ENCODE measurements around the gene NOB1. TPM values are rescaled to one million over a fixed set of nuclear protein-coding genes. Genes with fewer than 3 reads are reported as not detected.

The NOB1 gene
- total RNA-seq (2022; extraction: Qiagen RNA extraction) = 110 to 121 TPM (median 113 TPM) in 5 replicates

DNA sequence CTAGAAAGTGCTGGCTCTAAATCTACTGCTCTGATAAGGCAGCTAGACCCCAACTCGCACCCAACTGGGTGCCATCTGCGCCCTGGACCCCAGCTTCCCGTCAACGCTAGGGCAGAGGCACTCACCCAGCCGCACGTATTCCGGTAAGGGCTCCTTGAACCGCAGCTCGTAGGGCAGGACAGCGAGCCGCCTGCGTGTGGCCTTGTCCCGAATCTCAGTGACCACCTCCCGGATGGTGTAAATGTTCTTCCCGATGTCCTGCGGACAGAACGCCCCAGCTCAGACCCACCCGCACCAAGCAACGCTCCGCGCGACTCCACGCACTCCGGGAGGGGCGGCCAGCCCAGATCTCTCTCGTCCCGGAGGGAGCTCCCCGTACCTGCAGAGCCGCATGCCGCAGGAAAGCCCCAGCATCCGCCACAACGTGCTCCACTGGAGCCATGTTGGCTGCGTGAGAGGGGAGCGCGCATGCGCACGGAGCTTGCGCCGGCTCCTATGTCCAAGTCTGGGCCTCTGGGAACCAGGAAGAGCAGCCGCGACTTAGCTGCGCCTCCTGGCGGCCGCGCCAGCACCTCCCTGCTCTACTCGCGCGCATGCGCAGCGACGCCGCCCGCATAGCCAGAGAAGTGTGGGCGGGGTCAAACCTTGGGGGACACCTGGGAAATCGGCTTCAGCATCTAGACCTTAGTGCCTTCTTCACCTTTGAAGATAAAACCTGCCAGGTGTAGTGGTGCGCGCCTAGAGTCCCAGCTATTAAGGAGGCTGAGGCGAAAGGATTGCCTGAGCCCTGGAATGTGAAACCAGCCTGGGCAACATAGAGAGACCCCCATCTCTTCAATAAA lies at the start of gene NOB1:
Gene NOB1 (minus strand): TSS at position 458 of the 842 bp plus-strand sequence. CDS start 16 bp downstream, at position 442.

GRCh38 chr16:69761983-69762813 lies 7.5 kb upstream of the NOB1 start, which contains the start of gene WWP2:
Gene WWP2, plus strand, starts transcription at chr16:69762332. Its CDS starts 24,679 bp downstream, at chr16:69787011.

DNA sequence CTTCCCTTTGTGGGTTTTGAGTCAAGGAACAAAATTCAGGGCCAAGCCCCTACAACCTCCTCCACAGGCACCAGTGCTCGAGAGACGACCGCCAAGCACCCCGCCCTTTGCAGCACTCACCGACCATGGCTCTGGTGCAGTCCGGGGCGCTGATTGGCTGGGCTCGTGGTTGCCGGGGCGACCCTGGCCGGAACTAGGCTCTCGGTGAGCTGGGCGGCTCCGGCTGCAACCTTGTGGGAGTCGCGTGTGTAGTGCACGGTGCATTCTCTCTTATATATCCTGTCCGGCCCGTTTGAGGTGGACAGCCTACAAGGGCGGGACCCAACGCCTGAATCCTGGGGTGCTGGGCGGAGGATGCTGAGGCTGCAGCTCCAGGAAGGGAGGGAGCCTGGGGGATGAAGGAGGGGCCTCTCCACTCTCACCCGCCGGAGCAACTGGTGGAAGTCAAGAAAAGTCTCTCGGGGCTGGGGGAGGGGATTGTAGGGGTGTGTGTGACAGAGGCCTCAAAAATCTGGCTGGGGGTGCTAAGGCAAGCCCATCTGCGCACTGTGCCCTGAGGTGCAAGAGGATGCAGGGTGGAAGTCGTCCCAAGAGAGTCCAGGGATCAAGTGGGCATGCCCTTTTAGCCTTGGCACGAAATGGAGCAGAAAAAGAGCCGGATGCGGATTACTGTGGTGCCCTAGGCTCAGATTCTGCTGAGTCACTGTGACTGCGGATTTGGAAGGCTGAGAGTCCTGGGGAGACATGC lies 28.2 kb downstream of the NOB1 start, which contains the start of gene NQO1:
Gene NQO1 (minus strand): TSS at position 248 of the 748 bp plus-strand sequence. CDS start 121 bp downstream, at position 127.

Other genes starting within 250 kb of the NOB1 start
- 3.4 to 9.5 TPM (median 7.7 TPM) in 5 replicates for gene NFAT5, start 189.0 kb downstream of the NOB1 start, total RNA-seq (2022; extraction: Qiagen RNA extraction)
- gene NQO1, start 28.4 kb downstream of the NOB1 start, total RNA-seq (2022; extraction: Qiagen RNA extraction) = 2,154 to 2,357 TPM (median 2,312 TPM) in 5 replicates
- gene WWP2, start 7.4 kb upstream of the NOB1 start, total RNA-seq (2022; extraction: Qiagen RNA extraction) = 19.1 to 24.6 TPM (median 22.9 TPM) in 5 replicates
- 0.06 to 0.20 TPM (median 0.14 TPM) in 3 of 5 replicates, not detected in the others for gene CLEC18A, start 196.4 kb upstream of the NOB1 start, total RNA-seq (2022; extraction: Qiagen RNA extraction)

All from A549 treated with dexamethasone at 1 μM for 4 hours (cell line).